ENCODE results near the gene TGIF2. TPM values are rescaled to one million over a fixed set of nuclear protein-coding genes. Genes with fewer than 3 reads are reported as not detected.

The TGIF2 gene
- total and polyA plus RNA-seq, 2 of the 8 experiments (the other 6 are each of a cell fraction or from before 2014, with no cell fraction given) = 49.7 to 76.7 TPM

- TF ChIP-seq, protein P1, sequence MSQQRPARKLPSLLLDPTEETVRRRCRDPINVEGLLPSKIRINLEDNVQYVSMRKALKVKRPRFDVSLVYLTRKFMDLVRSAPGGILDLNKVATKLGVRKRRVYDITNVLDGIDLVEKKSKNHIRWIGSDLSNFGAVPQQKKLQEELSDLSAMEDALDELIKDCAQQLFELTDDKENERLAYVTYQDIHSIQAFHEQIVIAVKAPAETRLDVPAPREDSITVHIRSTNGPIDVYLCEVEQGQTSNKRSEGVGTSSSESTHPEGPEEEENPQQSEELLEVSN (IDR thresholded peaks at IDR 0.05) = no peak
- TF ChIP-seq POU5F1 (IDR thresholded peaks at IDR 0.05; ENCODE audit: low read depth, low read length) (no peak), MAFK (IDR thresholded peaks at IDR 0.05; ENCODE audit: low read depth, low read length) (no peak)
Observed at GRCh38 chr20:36611625-36612024, 38.2 kb downstream of the TGIF2 start (continued).
